HepG2 (cell line): ENCODE data around the gene WWP2.

Experiments
- CTCF ChIP-seq: sonication (generic); formaldehyde crosslinking; IDR thresholded peaks from 2 replicates; pipeline ENCODE4 v1.5.0; 2020; ENCODE audit warnings: mild to moderate bottlenecking, missing genetic modification reagents, moderate library complexity
- REST ChIP-seq, 2 experiments: IDR thresholded peaks; 2 replicates each; pipeline ENCODE4 v1.6.1; 2011 to 2012; ENCODE audit warnings: low read length in 2 of 2, borderline replicate concordance in 1 of 2, low read depth in 1 of 2, mild to moderate bottlenecking in 1 of 2, moderate library complexity in 1 of 2

GRCh38 chr16:69837380-69837779 lies 75.2 kb downstream of the WWP2 start:
- no peak for TF ChIP-seq CTCF (CRISPR knock-in tag)
- TF ChIP-seq REST (IDR thresholded peaks at IDR 0.05; ENCODE audit: borderline replicate concordance in 1 of 2, low read depth in 1 of 2, low read length in 2 of 2): no peak
